ENCODE data around the gene DNAJB6.

The DNAJB6 gene

DNA sequence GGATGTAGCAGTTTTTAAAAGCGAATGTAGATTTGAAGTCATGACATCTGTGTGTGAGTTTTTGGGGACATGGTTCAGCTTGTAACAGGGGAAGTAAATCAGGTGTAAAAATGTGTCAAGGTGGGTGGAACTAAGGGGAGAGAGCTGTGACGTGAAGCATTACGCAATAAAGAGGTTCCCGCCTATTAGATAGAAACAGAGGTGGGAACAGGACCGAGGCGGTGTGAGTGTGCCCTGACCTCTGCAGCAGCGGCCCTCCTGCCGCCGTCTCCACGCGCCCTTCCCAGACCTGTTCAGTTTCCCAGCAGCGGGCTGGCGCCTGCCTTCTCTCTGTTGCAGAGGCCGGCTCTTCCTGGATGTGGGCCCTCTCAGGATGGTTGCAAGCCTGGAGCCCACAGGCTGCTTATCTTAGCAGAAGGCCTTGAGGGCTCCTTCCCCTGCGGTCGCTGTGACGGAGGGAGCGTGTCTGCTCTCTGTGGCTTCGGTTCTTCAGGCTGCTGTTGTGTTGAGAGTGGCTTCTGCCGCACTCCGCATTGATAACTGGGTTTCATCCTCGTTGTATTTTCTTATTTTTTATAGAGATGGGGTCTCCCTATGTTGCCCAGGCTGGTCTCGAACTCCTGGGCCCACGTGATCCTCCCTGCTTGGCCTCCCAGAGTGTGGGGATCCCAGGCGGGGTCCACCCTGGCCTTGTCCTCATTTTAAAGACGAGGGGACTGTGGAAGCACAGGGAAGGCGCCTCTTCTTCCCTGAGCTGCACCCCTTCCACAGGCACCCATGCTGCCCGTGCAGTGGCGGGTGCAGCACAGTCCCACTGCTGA, 65.0 kb downstream of the DNAJB6 start:
- no peaks in the 10 kb centered on the region for H3K4me1 ChIP-seq (ENCODE audit: low read length)
- no peaks in the 10 kb centered on the region for H4K20me1 ChIP-seq (ENCODE audit: insufficient read depth, low read length)
- H3K9me3 ChIP-seq (ENCODE audit: insufficient read depth, low read length), result no peaks in the 10 kb centered on the region
- H3K36me3 ChIP-seq (replicated peaks; ENCODE audit: low read depth, low read length), result peaks cover 4% of the 10 kb centered on the region
- H3K27me3 ChIP-seq (ENCODE audit: low read depth, low read length), result no peaks in the 10 kb centered on the region
- H2AFZ ChIP-seq (ENCODE audit: low read depth, low read length), result no peak overlapping the region
- no peak overlapping the region for H3K9ac ChIP-seq (ENCODE audit: low read length)
- no peak for TF ChIP-seq EZH2phosphoT487 (IDR thresholded peaks at IDR 0.05; ENCODE audit: low read depth)
- TF ChIP-seq, protein P1, sequence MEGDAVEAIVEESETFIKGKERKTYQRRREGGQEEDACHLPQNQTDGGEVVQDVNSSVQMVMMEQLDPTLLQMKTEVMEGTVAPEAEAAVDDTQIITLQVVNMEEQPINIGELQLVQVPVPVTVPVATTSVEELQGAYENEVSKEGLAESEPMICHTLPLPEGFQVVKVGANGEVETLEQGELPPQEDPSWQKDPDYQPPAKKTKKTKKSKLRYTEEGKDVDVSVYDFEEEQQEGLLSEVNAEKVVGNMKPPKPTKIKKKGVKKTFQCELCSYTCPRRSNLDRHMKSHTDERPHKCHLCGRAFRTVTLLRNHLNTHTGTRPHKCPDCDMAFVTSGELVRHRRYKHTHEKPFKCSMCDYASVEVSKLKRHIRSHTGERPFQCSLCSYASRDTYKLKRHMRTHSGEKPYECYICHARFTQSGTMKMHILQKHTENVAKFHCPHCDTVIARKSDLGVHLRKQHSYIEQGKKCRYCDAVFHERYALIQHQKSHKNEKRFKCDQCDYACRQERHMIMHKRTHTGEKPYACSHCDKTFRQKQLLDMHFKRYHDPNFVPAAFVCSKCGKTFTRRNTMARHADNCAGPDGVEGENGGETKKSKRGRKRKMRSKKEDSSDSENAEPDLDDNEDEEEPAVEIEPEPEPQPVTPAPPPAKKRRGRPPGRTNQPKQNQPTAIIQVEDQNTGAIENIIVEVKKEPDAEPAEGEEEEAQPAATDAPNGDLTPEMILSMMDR (IDR thresholded peaks at IDR 0.05; ENCODE audit: low read depth, low read length), result no peak
- H3K4me3 ChIP-seq (ENCODE audit: low read length), result no peak overlapping the region
- no peak overlapping the region for H3K4me2 ChIP-seq (ENCODE audit: low read length)
- no peaks in the 10 kb centered on the region for H3K79me2 ChIP-seq (ENCODE audit: low read length)
- H3K27ac ChIP-seq (ENCODE audit: low read length), result no peak overlapping the region

DNA sequence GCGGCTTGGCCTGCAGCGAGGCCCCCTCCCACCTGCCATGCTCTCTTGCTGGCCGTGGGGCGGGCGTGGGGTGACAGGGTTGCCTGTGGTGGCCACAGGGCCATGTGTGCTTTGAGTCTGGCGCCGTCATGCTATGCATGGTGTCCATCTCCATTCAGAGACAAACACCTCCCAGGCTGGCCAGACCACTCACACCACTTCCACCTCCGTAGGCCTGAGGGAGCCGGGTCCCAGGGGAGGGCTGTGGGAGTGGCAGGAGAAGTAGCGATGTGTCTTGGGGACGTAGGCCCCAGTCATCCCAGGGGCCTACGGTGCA, 65.5 kb downstream of the DNAJB6 start:
- no peaks in the 10 kb centered on the region for H3K9me3 ChIP-seq (ENCODE audit: insufficient read depth, low read length)
- H3K9ac ChIP-seq (ENCODE audit: low read length), result no peak overlapping the region
- no peak overlapping the region for H3K4me2 ChIP-seq (ENCODE audit: low read length)
- H2AFZ ChIP-seq (ENCODE audit: low read depth, low read length), result no peak overlapping the region
- TF ChIP-seq EZH2phosphoT487 (IDR thresholded peaks at IDR 0.05; ENCODE audit: low read depth), result no peak
- TF ChIP-seq, protein P1 (IDR thresholded peaks at IDR 0.05; ENCODE audit: low read depth, low read length), result no peak
- no peaks in the 10 kb centered on the region for H3K4me1 ChIP-seq (ENCODE audit: low read length)
- no peaks in the 10 kb centered on the region for H4K20me1 ChIP-seq (ENCODE audit: insufficient read depth, low read length)
- H3K4me3 ChIP-seq (ENCODE audit: low read length), result no peak overlapping the region
- no peaks in the 10 kb centered on the region for H3K79me2 ChIP-seq (ENCODE audit: low read length)
- peaks cover 4% of the 10 kb centered on the region for H3K36me3 ChIP-seq (replicated peaks; ENCODE audit: low read depth, low read length)
- no peaks in the 10 kb centered on the region for H3K27me3 ChIP-seq (ENCODE audit: low read depth, low read length)
- H3K27ac ChIP-seq (ENCODE audit: low read length), result no peak overlapping the region

DNA sequence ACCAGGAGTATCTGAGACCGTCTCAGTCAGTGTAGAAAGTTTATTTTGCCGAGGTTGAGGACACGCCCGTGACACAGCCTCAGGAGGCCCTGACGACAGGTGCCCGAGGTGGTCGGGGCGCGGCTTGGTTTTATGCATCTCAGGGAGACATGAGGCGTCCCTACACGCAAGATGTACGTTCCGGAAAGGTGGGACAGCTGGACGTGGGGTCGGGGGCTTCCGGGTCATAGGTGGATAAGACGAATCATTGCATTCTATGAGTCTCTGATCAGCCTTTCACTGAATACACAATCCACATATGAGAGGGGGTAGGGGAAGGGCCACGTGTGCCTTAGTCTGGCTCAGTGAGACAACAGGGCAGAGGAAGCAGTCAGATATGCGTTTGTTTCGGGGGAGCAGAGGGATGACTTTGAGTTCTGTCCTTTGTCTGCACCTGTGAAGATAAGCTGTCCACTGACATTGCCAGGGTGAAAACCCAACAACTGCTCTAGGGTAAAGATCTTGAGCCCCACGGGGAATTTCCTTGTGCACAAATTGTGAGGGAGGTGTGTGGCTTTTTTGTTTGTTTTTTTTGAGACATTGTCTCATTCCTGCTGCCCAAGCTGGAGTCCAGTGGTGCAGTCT, 66.2 kb downstream of the DNAJB6 start:
- no peaks in the 10 kb centered on the region for H3K9me3 ChIP-seq (ENCODE audit: insufficient read depth, low read length)
- H3K79me2 ChIP-seq (ENCODE audit: low read length), result no peaks in the 10 kb centered on the region
- H3K4me2 ChIP-seq (ENCODE audit: low read length), result no peak overlapping the region
- H3K4me3 ChIP-seq (ENCODE audit: low read length), result no peak overlapping the region
- H3K4me1 ChIP-seq (ENCODE audit: low read length), result no peaks in the 10 kb centered on the region
- no peak overlapping the region for H2AFZ ChIP-seq (ENCODE audit: low read depth, low read length)
- peaks cover 4% of the 10 kb centered on the region for H3K36me3 ChIP-seq (replicated peaks; ENCODE audit: low read depth, low read length)
- no peaks in the 10 kb centered on the region for H3K27me3 ChIP-seq (ENCODE audit: low read depth, low read length)
- H3K27ac ChIP-seq (ENCODE audit: low read length), result no peak overlapping the region
- no peak overlapping the region for H3K9ac ChIP-seq (ENCODE audit: low read length)
- H4K20me1 ChIP-seq (ENCODE audit: insufficient read depth, low read length), result no peaks in the 10 kb centered on the region
- TF ChIP-seq, protein P1 (IDR thresholded peaks at IDR 0.05; ENCODE audit: low read depth, low read length), result no peak

DNA sequence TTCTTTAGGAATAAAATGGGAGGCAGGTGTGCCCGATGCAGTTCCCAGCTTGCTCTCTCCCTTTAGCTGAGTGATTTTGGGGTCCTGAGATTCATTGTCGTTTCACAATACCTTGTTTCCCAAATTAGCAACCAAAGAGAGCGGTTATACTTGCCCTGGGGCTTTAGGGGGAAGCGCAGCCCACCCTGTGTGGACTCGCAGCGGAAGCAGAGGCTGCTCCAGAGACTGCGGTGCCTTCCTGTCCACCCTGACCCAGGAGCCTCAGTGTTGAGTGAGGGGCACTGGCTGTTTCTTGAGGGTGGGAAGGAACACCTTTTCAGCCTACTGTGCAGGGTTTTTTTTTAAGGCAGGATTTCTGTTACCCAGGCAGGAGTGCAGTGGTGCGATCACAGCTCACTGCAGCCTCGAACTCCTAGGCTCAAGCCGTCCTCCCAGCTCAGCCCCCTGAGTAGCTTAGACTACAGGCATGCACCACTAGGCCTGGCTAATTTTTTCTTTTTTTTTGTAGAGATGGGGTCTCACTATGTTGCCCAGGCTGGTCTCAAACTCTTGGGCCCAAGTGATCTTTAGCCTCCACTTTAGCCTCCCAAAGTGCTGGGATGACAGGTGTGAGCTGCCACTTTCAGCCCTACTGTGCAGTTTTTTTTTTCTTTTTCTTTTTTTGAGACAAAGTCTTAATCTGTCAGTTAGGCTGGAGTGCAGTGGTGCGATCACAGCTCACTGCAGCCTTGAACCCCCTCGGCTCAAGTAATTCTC, 67.0 kb downstream of the DNAJB6 start:
- no peak overlapping the region for H3K27ac ChIP-seq (ENCODE audit: low read length)
- H3K9ac ChIP-seq (ENCODE audit: low read length), result no peak overlapping the region

More for the DNA sequence above, 67.0 kb downstream of the DNAJB6 start:
- TF ChIP-seq EZH2phosphoT487 (IDR thresholded peaks at IDR 0.05; ENCODE audit: low read depth), result no peak
- TF ChIP-seq, protein P1 (IDR thresholded peaks at IDR 0.05; ENCODE audit: low read depth, low read length), result no peak
- Histone ChIP-seq H3K27me3 (ENCODE audit: low read depth, low read length) (no peaks in the 10 kb centered on the region), H3K9me3 (ENCODE audit: insufficient read depth, low read length) (no peaks in the 10 kb centered on the region), H3K79me2 (ENCODE audit: low read length) (no peaks in the 10 kb centered on the region), H3K4me3 (ENCODE audit: low read length) (no peak overlapping the region), H2AFZ (ENCODE audit: low read depth, low read length) (no peak overlapping the region), H3K4me2 (ENCODE audit: low read length) (no peak overlapping the region), H3K4me1 (ENCODE audit: low read length) (no peaks in the 10 kb centered on the region), H3K36me3 (replicated peaks; ENCODE audit: low read depth, low read length) (peaks cover 4% of the 10 kb centered on the region), H4K20me1 (ENCODE audit: insufficient read depth, low read length) (no peaks in the 10 kb centered on the region)
